ENCODE results near the gene KAT5.
"Not testable (repeated sequence)": the region's sequence is repeated elsewhere in the genome, so short reads cannot be mapped to it uniquely, and the experiment has no call there.

The KAT5 gene

GRCh38 chr11:65685981-65686380 is 26.1 kb upstream of the KAT5 start:
- TF ChIP-seq CTCF (conservative IDR thresholded peaks at IDR 0.05; ENCODE audit: low read depth, low read length), result no peak
- no peak overlapping the region for H3K4me3 ChIP-seq (ENCODE audit: low read length)
- DNase-seq (ENCODE audit: low read depth), result no peak

- H3K4me3 ChIP-seq (ENCODE audit: low read length); DNase-seq (ENCODE audit: low read depth): not testable (repeated sequence)
Observed at GRCh38 chr11:65691847-65692246, 20.2 kb upstream of the KAT5 start.

- no peak for TF ChIP-seq CTCF (conservative IDR thresholded peaks at IDR 0.05; ENCODE audit: low read depth, low read length)
- DNase-seq (ENCODE audit: low read depth), result no peak
- no peak overlapping the region for H3K4me3 ChIP-seq (ENCODE audit: low read length)
Observed at GRCh38 chr11:65692367-65692766, 19.7 kb upstream of the KAT5 start.

- TF ChIP-seq CTCF (conservative IDR thresholded peaks at IDR 0.05; ENCODE audit: low read depth, low read length), result no peak
- no peak for DNase-seq (ENCODE audit: low read depth)
- H3K4me3 ChIP-seq (ENCODE audit: low read length), result no peak overlapping the region
Observed at GRCh38 chr11:65695459-65696241, 16.4 kb upstream of the KAT5 start.

- no peak for TF ChIP-seq CTCF (conservative IDR thresholded peaks at IDR 0.05; ENCODE audit: low read depth, low read length)
- H3K4me3 ChIP-seq (ENCODE audit: low read length), result no peak overlapping the region
- DNase-seq (ENCODE audit: low read depth), result no peak
Observed at GRCh38 chr11:65696802-65697552, 15.1 kb upstream of the KAT5 start.

- no peak for TF ChIP-seq CTCF (conservative IDR thresholded peaks at IDR 0.05; ENCODE audit: low read depth, low read length)
- no peak overlapping the region for H3K4me3 ChIP-seq (ENCODE audit: low read length)
- DNase-seq (ENCODE audit: low read depth), result no peak
Observed at GRCh38 chr11:65698205-65698604, 13.8 kb upstream of the KAT5 start.

- no peak overlapping the region for H3K4me3 ChIP-seq (ENCODE audit: low read length)
- no peak for TF ChIP-seq CTCF (conservative IDR thresholded peaks at IDR 0.05; ENCODE audit: low read depth, low read length)
- DNase-seq (ENCODE audit: low read depth), result no peak
Observed at GRCh38 chr11:65699306-65699705, 12.7 kb upstream of the KAT5 start.
